Fibroblast of lung (primary cell): ENCODE data around the gene SEC23A.
"Not testable (repeated sequence)": the region's sequence is repeated elsewhere in the genome, so short reads cannot be mapped to it uniquely, and the experiment has no call there.

Experiments
- CTCF ChIP-seq, 2 donors: IDR thresholded peaks in 1 of 2; conservative IDR thresholded peaks in 1 of 2; 1 replicate in 1 of 2; 2 replicates in 1 of 2; pipeline ENCODE4 v1.5.1; 2011 to 2012; ENCODE audit warnings: low read length in 2 of 2, control low read depth in 1 of 2, inconsistent platforms in 1 of 2, low read depth in 1 of 2, mild to moderate bottlenecking in 1 of 2
- EZH2 ChIP-seq: IDR thresholded peaks from 2 replicates; pipeline ENCODE4 v1.5.1; 2012; ENCODE audit warnings: low read length, control low read depth, mild to moderate bottlenecking; ENCODE audit errors: missing control alignments

GRCh38 chr14:39008965-39009364 is 94.1 kb downstream of the SEC23A start:
- TF ChIP-seq CTCF (conservative IDR thresholded peaks at IDR 0.05 in 1 of 2, IDR thresholded peaks at IDR 0.05 in 1 of 2; ENCODE audit: low read depth in 1 of 2, low read length in 2 of 2); EZH2: not testable (repeated sequence)
